ENCODE data around the gene NOX1. TPM values are rescaled to one million over a fixed set of nuclear protein-coding genes. Genes with fewer than 3 reads are reported as not detected.

The NOX1 gene
- total RNA-seq, 1 experiment from 2014 or later = not detected

GRCh38 chrX:100804780-100805179 is 69.4 kb downstream of the NOX1 start:
- intact Hi-C loops (cut with micrococcal nuclease; ENCODE audit: unreplicated experiment) = no loop called here
- Histone ChIP-seq H3K27ac (ENCODE audit: low read depth, low read length, poor library complexity, severe bottlenecking) (no peak overlapping the region), H3K4me1 (ENCODE audit: insufficient read depth, low read length, poor library complexity, severe bottlenecking) (no peaks in the 10 kb centered on the region), H3K36me3 (ENCODE audit: insufficient read depth, low read length, poor library complexity, severe bottlenecking) (no peaks in the 10 kb centered on the region), H3K4me3 (ENCODE audit: low read depth, low read length, poor library complexity, severe bottlenecking) (no peak overlapping the region), H3K9me3 (ENCODE audit: low read depth, low read length, poor library complexity, severe bottlenecking) (no peaks in the 10 kb centered on the region), H3K27me3 (replicated peaks; ENCODE audit: insufficient read depth, low read depth, low read length, poor library complexity) (peaks cover 19% of the 10 kb centered on the region)
- DNase-seq (ENCODE audit: low spot score) = no peak
- no peak for TF ChIP-seq CTCF (conservative IDR thresholded peaks at IDR 0.05; ENCODE audit: low read depth, low read length)
- no peak for TF ChIP-seq EZH2 (IDR thresholded peaks at IDR 0.05; ENCODE audit: borderline replicate concordance, low read depth, low read length, poor library complexity, severe bottlenecking)
- BruUV-seq (replicated peaks) = no TSS peak
- ChIA-PET CTCF (no interaction called here), POLR2A (ENCODE audit: low non-redundant PET) (no interaction called here)

GRCh38 chrX:100802843-100803242 is 71.3 kb downstream of the NOX1 start:
- Histone ChIP-seq H3K9me3 (ENCODE audit: low read depth, low read length, poor library complexity, severe bottlenecking) (no peaks in the 10 kb centered on the region), H3K4me1 (ENCODE audit: insufficient read depth, low read length, poor library complexity, severe bottlenecking) (no peaks in the 10 kb centered on the region), H3K36me3 (ENCODE audit: insufficient read depth, low read length, poor library complexity, severe bottlenecking) (no peaks in the 10 kb centered on the region), H3K27ac (ENCODE audit: low read depth, low read length, poor library complexity, severe bottlenecking) (no peak overlapping the region), H3K27me3 (replicated peaks; ENCODE audit: insufficient read depth, low read depth, low read length, poor library complexity) (peaks cover 14% of the 10 kb centered on the region), H3K4me3 (ENCODE audit: low read depth, low read length, poor library complexity, severe bottlenecking) (no peak overlapping the region)
- TF ChIP-seq CTCF (conservative IDR thresholded peaks at IDR 0.05; ENCODE audit: low read depth, low read length) (no peak), EZH2 (IDR thresholded peaks at IDR 0.05; ENCODE audit: borderline replicate concordance, low read depth, low read length, poor library complexity, severe bottlenecking) (no peak)
- BruUV-seq (replicated peaks) = no TSS peak
- ChIA-PET POLR2A (ENCODE audit: low non-redundant PET) (no interaction called here), CTCF (no interaction called here)
- DNase-seq (ENCODE audit: low spot score) = no peak
- intact Hi-C loops (cut with micrococcal nuclease; ENCODE audit: unreplicated experiment) = no loop called here

GRCh38 chrX:100798484-100799214 is 75.5 kb downstream of the NOX1 start:
- BruUV-seq (replicated peaks) = no TSS peak
- CTCF ChIA-PET = interaction anchor here (0.6 kb wide), 2 partner anchors 38 to 383 kb away, joined by 3 to 4 read pairs; no protein-coding TSS in a partner anchor
- Histone ChIP-seq H3K27me3 (replicated peaks; ENCODE audit: insufficient read depth, low read depth, low read length, poor library complexity) (peaks cover 8% of the 10 kb centered on the region), H3K36me3 (ENCODE audit: insufficient read depth, low read length, poor library complexity, severe bottlenecking) (no peaks in the 10 kb centered on the region), H3K27ac (ENCODE audit: low read depth, low read length, poor library complexity, severe bottlenecking) (no peak overlapping the region), H3K4me1 (ENCODE audit: insufficient read depth, low read length, poor library complexity, severe bottlenecking) (no peaks in the 10 kb centered on the region), H3K4me3 (ENCODE audit: low read depth, low read length, poor library complexity, severe bottlenecking) (no peak overlapping the region), H3K9me3 (ENCODE audit: low read depth, low read length, poor library complexity, severe bottlenecking) (no peaks in the 10 kb centered on the region)
- TF ChIP-seq CTCF (conservative IDR thresholded peaks at IDR 0.05; ENCODE audit: low read depth, low read length) (no peak), EZH2 (IDR thresholded peaks at IDR 0.05; ENCODE audit: borderline replicate concordance, low read depth, low read length, poor library complexity, severe bottlenecking) (no peak)
- POLR2A ChIA-PET (ENCODE audit: low non-redundant PET) = no interaction called here
- DNase-seq (ENCODE audit: low spot score) = no peak
- intact Hi-C loops (cut with micrococcal nuclease; ENCODE audit: unreplicated experiment) = no loop called here

Measured in A673 (cell line).